Retinal pigment epithelial cell (primary cell): Measurements from ENCODE around the gene ERP27.

Experiments
- DNase-seq: peaks from one replicate; pipeline ENCODE4 v3.0.0-alpha.2; 2010; ENCODE audit warnings: low read depth
- H3K4me3 ChIP-seq: 2 replicates; pipeline ENCODE4 v1.5.1; 2011; ENCODE audit warnings: mild to moderate bottlenecking, low read length, control low read depth, moderate library complexity
- TF ChIP-seq, protein P1 (sequence below): conservative IDR thresholded peaks from 2 replicates; pipeline ENCODE4 v1.5.1; 2011; ENCODE audit warnings: low read depth, low read length, control low read depth, inconsistent platforms

Gene ERP27

DNA sequence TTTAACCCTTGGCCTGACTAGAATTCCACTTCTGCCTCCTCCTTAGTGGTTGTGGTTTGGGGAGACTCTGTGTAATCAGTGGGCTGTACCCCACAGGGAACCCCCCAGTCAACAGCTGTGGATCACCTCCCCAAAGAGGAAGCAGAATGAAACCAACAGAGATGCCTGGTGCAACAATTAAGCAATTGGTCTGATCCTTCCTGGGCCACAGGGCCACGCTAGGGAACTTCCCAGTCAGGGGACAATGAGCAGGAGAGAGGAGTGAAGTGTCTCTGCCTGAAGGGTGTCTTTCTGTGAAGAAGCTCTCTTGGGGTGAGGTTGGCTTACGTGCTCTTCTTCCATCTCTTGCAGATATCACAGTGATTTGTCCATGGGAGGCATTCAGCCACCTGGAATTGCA, 42.7 kb upstream of the ERP27 start:
- no peak overlapping the region for H3K4me3 ChIP-seq
- no peak for DNase-seq
- TF ChIP-seq, protein P1, sequence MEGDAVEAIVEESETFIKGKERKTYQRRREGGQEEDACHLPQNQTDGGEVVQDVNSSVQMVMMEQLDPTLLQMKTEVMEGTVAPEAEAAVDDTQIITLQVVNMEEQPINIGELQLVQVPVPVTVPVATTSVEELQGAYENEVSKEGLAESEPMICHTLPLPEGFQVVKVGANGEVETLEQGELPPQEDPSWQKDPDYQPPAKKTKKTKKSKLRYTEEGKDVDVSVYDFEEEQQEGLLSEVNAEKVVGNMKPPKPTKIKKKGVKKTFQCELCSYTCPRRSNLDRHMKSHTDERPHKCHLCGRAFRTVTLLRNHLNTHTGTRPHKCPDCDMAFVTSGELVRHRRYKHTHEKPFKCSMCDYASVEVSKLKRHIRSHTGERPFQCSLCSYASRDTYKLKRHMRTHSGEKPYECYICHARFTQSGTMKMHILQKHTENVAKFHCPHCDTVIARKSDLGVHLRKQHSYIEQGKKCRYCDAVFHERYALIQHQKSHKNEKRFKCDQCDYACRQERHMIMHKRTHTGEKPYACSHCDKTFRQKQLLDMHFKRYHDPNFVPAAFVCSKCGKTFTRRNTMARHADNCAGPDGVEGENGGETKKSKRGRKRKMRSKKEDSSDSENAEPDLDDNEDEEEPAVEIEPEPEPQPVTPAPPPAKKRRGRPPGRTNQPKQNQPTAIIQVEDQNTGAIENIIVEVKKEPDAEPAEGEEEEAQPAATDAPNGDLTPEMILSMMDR: no peak

DNA sequence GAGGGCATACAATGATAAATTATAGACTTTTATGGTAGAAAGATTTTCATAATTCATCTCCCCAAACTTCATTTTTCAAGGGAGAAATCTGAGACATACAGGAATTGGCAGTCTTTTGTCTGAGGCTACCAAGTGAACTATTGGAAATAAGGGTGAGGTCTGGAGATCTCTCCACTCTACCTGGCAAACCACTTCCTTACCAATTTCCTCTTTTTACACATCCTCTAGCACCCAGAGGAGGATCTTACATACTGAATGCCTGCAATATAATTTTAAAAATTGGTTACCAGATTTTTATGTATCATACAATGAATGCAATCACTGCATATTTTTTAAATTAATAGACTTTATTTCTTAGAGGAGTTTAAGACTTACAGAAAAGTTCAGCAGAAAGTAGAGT, 41.1 kb upstream of the ERP27 start:
- DNase-seq: no peak
- no peak overlapping the region for H3K4me3 ChIP-seq

DNA sequence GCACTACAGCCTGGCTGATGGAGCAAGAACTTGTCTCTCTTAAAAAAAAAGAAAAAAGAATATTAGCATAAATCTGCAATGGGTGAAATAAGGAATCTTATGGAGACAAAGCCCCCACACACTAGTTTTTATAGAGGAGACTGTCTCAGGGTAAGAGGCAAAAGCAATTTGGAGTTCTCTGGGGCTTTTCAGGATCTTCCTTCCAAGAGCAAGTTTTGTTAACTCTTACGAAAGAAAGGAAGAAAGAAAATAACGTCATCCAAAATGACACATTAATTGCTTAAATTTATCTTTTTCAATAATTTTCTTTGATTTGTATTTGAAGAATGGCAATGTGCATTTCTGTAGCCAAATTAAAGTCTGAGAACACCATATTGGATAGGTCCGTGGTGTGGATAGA, 38.3 kb upstream of the ERP27 start:
- TF ChIP-seq, protein P1: no peak
- H3K4me3 ChIP-seq: no peak overlapping the region
- DNase-seq: no peak

More for the DNA sequence above, 41.1 kb upstream of the ERP27 start:
- TF ChIP-seq, protein P1: no peak

DNA sequence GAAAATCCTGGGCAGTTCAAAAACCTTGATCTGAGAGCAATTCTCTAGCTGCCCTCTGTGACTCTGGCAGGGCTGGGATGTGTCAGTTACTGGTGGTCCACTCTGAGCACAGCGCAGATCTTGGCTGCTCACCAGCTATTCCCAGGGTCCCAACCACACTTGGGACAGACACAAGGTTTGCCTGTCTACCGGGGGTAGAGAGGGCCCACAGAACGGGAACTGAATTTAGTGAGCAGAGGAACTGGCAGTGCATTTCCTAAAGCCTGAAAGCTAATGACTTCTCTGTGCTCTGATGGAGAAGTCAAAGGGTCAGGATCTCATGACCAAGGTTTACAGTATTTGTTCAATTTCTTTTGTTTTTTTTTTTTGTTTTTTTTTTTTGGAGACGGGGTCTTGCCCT, 37.1 kb upstream of the ERP27 start:
- DNase-seq: no peak
- no peak overlapping the region for H3K4me3 ChIP-seq
- TF ChIP-seq, protein P1: no peak

DNA sequence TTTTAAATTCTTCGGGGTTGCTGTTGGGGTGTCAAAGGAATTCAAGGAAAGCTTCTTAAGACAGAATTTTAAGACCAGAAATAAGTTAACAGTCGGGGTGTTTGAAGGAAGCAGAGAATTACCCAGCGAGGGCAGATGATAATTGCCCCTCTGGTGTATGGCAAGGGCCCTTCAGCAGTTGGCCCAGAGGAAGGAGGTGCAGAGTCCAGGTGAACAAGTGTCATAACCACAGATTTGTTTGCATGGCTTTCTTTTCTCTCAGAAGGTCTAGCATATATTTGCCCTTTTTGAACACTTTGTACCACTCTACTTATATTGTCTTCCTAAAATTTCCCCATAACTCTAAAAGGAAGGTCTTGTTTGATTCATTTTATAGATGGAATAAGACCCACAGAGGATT, 36.3 kb upstream of the ERP27 start:
- no peak overlapping the region for H3K4me3 ChIP-seq
- no peak for DNase-seq
- TF ChIP-seq, protein P1: no peak

DNA sequence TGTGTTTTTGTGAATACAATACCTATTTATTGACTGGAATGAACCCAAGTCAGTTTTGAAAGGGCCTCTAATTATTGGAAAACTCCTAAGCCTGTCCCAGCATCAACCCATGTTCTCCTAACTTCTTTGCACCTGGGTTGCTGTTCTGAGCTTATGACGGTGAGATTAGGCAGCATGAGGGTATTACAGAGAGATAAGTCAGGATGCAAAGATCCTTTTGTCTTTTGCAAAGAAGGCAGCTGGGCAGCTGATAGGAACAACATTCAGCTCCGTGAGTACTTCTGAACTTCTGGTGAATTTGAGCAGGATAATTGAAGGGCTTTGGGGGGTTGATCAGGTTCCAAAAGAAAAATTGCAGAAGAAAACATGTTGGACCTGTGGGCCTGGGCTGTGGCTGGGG, 34.5 kb upstream of the ERP27 start, which contains the start of gene PDE6H:
Gene PDE6H (plus strand): TSS at position 227 of the 400 bp plus-strand sequence. CDS start 4,971 bp downstream, outside the sequence.
- TF ChIP-seq, protein P1: no peak
- DNase-seq: no peak
- H3K4me3 ChIP-seq: no peak within 1 kb of the TSS

DNA sequence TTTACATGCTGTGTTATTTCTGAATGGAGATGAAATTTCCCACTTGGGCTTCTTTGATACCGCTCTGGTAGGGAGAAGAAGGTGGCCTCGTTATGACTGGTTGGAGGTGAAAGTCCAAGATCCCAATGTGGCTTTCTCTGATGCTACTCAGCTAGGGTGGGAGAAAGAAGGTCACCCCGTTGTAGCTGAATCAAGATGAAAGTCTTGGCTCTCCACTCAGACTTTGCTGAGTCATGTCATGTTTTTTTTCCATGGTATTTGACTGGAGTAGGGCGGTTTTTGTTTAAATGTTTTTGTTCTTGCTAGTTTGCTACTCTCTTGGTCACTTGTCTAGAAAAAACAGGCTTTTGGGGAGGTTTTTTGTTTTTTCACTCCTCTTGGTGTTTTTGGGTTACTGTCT, 32.1 kb upstream of the ERP27 start:
- DNase-seq: no peak
- TF ChIP-seq, protein P1: no peak
- no peak overlapping the region for H3K4me3 ChIP-seq
